OCI-LY7 (cell line): ENCODE results near the gene BAIAP2.

Experiments used
- EZH2phosphoT487 ChIP-seq: fragments of 200-600 bp; sonication (generic); IDR thresholded peaks from 2 replicates; pipeline ENCODE4 v1.6.1; 2018; ENCODE audit warnings: low read depth, borderline replicate concordance, mild to moderate bottlenecking, mixed run types, antibody characterized with exemption, low read length, moderate library complexity, mixed read lengths
- TF ChIP-seq, protein P1 (sequence below): fragments of 200-600 bp; sonication (generic); conservative IDR thresholded peaks from 2 replicates; pipeline ENCODE4 v1.5.1; 2014; ENCODE audit warnings: mild to moderate bottlenecking, antibody characterized with exemption, low read length, moderate library complexity, mixed read lengths

DNA sequence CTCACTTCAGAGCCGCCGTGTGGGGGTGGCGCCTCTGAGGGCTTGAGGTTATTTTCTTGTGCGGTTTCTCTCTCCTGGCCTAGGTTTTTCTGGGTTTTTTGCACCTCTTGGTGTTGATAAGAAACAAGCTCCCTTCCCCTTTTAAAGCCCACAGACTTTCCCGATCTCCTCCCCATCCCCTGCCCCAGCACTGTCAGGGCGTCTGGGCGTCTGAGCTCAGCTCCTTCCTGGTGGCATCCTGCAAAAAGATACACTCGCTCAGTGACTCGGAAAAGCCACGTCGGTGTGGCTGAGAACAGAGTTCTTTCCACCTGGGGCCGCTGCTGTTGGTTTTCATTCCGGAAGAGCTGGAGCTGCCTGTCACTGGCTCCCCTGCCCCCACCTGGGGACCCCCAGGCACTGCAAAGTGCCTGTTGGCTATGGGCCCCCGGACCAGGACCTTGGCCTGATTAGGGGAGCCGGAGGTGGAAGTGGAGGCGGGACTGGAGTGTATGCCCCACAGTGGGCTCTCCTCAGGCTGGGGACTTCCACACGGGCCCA lies 14.5 kb downstream of the BAIAP2 start:
- TF ChIP-seq, protein P1, sequence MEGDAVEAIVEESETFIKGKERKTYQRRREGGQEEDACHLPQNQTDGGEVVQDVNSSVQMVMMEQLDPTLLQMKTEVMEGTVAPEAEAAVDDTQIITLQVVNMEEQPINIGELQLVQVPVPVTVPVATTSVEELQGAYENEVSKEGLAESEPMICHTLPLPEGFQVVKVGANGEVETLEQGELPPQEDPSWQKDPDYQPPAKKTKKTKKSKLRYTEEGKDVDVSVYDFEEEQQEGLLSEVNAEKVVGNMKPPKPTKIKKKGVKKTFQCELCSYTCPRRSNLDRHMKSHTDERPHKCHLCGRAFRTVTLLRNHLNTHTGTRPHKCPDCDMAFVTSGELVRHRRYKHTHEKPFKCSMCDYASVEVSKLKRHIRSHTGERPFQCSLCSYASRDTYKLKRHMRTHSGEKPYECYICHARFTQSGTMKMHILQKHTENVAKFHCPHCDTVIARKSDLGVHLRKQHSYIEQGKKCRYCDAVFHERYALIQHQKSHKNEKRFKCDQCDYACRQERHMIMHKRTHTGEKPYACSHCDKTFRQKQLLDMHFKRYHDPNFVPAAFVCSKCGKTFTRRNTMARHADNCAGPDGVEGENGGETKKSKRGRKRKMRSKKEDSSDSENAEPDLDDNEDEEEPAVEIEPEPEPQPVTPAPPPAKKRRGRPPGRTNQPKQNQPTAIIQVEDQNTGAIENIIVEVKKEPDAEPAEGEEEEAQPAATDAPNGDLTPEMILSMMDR: no peak
- no peak for TF ChIP-seq EZH2phosphoT487
